Measurements from ENCODE around the gene C9orf153.

DNA sequence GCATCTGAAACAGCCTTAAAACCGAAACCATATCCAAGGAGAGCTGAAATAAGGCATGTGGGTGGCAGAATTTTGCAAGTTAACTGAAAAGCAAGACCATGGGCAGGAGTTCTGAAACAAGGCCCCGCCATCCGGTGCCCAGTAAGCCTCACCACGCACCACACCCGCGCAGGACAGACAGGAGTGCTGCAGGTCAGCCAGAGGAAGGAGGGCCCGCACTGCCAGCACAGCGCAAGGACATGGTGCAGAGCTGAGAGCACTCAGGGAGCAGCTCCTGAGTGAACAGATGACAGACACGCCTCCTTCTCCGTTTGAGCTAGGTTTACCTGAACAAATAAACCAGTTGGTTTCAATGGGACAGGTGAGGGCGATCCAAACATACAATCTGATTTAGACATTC is 39.4 kb upstream of the C9orf153 start:
- TF ChIP-seq CTCF (IDR thresholded peaks at IDR 0.05; ENCODE audit: insufficient read depth, low read length, poor library complexity, severe bottlenecking) = no peak
- TF ChIP-seq EZH2phosphoT487 (conservative IDR thresholded peaks at IDR 0.05; ENCODE audit: low read length) = no peak
